NB4 (cell line): ENCODE measurements around the gene ENOX1.

ENCODE experiments used
- DNase-seq: peaks from one replicate; pipeline ENCODE4 v3.0.0; 2010; ENCODE audit warnings: low read depth
- H3K4me3 ChIP-seq: one replicate; pipeline ENCODE4 v1.5.1; 2011; ENCODE audit warnings: mild to moderate bottlenecking, low read depth, low read length, moderate library complexity
- MYC ChIP-seq: IDR thresholded peaks from 2 replicates; pipeline ENCODE4 v1.6.1; 2011; ENCODE audit warnings: low read depth, low read length
- POLR2A ChIP-seq: IDR thresholded peaks from 2 replicates; pipeline ENCODE4 v1.6.1; 2011; ENCODE audit warnings: mild to moderate bottlenecking; ENCODE audit not compliant: insufficient read length; ENCODE audit errors: extremely low read depth
- TF ChIP-seq, protein P1 (sequence below): IDR thresholded peaks from one replicate; pipeline ENCODE4 v1.5.1; 2012; ENCODE audit warnings: low read depth, low read length
- TF ChIP-seq, protein P2 (sequence below): IDR thresholded peaks from 2 replicates; pipeline ENCODE4 v1.6.1; 2011; ENCODE audit warnings: low read depth, low read length

The ENOX1 gene

GRCh38 chr13:43763143-43763759 is 23.5 kb downstream of the ENOX1 start:
- no peak for DNase-seq
- H3K4me3 ChIP-seq, result no peak overlapping the region
- TF ChIP-seq, protein P1, sequence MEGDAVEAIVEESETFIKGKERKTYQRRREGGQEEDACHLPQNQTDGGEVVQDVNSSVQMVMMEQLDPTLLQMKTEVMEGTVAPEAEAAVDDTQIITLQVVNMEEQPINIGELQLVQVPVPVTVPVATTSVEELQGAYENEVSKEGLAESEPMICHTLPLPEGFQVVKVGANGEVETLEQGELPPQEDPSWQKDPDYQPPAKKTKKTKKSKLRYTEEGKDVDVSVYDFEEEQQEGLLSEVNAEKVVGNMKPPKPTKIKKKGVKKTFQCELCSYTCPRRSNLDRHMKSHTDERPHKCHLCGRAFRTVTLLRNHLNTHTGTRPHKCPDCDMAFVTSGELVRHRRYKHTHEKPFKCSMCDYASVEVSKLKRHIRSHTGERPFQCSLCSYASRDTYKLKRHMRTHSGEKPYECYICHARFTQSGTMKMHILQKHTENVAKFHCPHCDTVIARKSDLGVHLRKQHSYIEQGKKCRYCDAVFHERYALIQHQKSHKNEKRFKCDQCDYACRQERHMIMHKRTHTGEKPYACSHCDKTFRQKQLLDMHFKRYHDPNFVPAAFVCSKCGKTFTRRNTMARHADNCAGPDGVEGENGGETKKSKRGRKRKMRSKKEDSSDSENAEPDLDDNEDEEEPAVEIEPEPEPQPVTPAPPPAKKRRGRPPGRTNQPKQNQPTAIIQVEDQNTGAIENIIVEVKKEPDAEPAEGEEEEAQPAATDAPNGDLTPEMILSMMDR, result no peak
- TF ChIP-seq POLR2A (no peak), MYC (no peak)
- TF ChIP-seq, protein P2, sequence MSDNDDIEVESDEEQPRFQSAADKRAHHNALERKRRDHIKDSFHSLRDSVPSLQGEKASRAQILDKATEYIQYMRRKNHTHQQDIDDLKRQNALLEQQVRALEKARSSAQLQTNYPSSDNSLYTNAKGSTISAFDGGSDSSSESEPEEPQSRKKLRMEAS, result no peak

GRCh38 chr13:43761616-43762315 is 25.0 kb downstream of the ENOX1 start:
- TF ChIP-seq POLR2A (no peak), MYC (no peak)
- TF ChIP-seq, protein P1, result no peak
- TF ChIP-seq, protein P2, result no peak
- no peak for DNase-seq
- no peak overlapping the region for H3K4me3 ChIP-seq

GRCh38 chr13:43760257-43760656 is 26.5 kb downstream of the ENOX1 start:
- TF ChIP-seq, protein P1, result no peak
- TF ChIP-seq MYC (no peak), POLR2A (no peak)
- TF ChIP-seq, protein P2, result no peak
- DNase-seq, result no peak
- no peak overlapping the region for H3K4me3 ChIP-seq

DNA sequence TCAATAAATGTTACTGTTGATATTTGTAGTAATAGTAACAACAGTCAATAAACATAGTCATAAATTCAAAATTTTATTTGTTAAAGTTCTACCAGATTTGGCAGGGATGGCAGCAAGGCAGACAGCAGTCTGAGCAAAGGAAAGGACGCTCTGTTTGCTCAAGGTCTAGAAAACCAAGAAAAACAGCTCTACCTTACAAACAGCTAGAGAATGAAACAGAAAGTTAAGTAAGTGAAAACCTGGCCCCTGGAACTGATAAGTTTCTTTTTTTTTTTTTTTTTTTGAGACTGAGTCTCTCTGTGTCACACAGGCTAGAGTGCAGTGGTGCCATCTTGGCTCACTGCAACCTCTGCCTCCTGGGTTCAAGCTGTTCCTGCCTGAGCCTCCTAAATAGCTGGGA is 27.9 kb downstream of the ENOX1 start:
- no peak for DNase-seq
- no peak overlapping the region for H3K4me3 ChIP-seq
- TF ChIP-seq, protein P1, result no peak
- TF ChIP-seq MYC (no peak), POLR2A (no peak)
- TF ChIP-seq, protein P2, result no peak

DNA sequence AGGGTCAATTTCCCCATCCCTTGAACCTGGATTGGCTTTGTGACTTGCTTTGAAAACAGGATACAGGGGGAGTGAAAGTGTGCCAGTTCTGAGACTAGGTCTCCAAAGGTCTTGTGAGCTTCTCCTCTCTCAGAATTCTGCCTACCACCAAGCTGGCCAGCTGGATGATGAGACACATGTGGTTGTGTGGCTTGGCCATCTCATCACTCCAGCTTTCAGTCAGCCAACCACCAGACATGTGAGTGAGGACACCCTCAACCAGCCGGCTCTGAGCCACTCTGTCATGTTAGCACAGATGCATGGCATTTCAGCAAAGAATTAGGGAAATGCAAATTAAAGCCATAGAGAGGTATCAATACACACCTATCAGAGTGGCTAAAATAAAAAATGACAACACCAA is 29.5 kb downstream of the ENOX1 start:
- H3K4me3 ChIP-seq, result no peak overlapping the region
- TF ChIP-seq MYC (no peak), POLR2A (no peak)
- TF ChIP-seq, protein P1, result no peak
- TF ChIP-seq, protein P2, result no peak
- DNase-seq, result no peak
